H1 (cell line): Measurements from ENCODE around the gene ELOVL6. TPM values are rescaled to one million over a fixed set of nuclear protein-coding genes. Genes with fewer than 3 reads are reported as not detected.

ENCODE experiments used
- CTCF ChIA-PET: fragments of 300-600 bp; sonication (Branson Sonifier 250); formaldehyde crosslinking; loops from one replicate; lab custom pipeline; 2021; ENCODE audit not compliant: partially characterized antibody; lab: Charles Lee
- POLR2A ChIA-PET: fragments of 300-600 bp; sonication (Branson Sonifier 250); formaldehyde crosslinking; loops from one replicate; lab custom pipeline; 2021; ENCODE audit warnings: inconsistent platforms; ENCODE audit not compliant: partially characterized antibody; lab: Charles Lee
- DNase-seq, 2 experiments: peaks; one replicate each; pipeline versions ENCODE4 v3.0.0 to v3.0.0-alpha.2; 2010 to 2022; ENCODE audit warnings: low spot score in 2 of 2, low read depth in 1 of 2, mixed read lengths in 1 of 2
- FAIRE-seq: peaks from 2 replicates; lab custom pipeline; 2011; peaks lifted over from hg19 to GRCh38; lab: Jason Lieb, UNC
- H2AFZ ChIP-seq: 2 replicates; pipeline ENCODE4 v1.8.1; 2012; ENCODE audit warnings: low read length, inconsistent platforms
- H2AK5ac ChIP-seq: 2 replicates; pipeline ENCODE4 v1.6.1; 2013; ENCODE audit warnings: low read depth, low read length
- H2BK120ac ChIP-seq: replicated peaks from 2 replicates; pipeline ENCODE3; 2013; ENCODE audit warnings: low read depth, low read length, inconsistent platforms
- H2BK12ac ChIP-seq: 2 replicates; pipeline ENCODE4 v1.6.1; 2013; ENCODE audit warnings: low read depth, low read length
- H2BK15ac ChIP-seq: 2 replicates; pipeline ENCODE4 v1.6.1; 2013; ENCODE audit warnings: low read length
- H2BK20ac ChIP-seq: 2 replicates; pipeline ENCODE4 v1.6.1; 2013; ENCODE audit warnings: low read length
- H2BK5ac ChIP-seq: 2 replicates; pipeline ENCODE4 v1.6.1; 2013; ENCODE audit warnings: low read depth, low read length
- H3K14ac ChIP-seq: 2 replicates; pipeline ENCODE4 v1.6.1; 2013; ENCODE audit warnings: inconsistent platforms; ENCODE audit not compliant: insufficient read length
- H3K18ac ChIP-seq: 2 replicates; pipeline ENCODE4 v1.6.1; 2013; ENCODE audit warnings: low read length; ENCODE audit errors: extremely low read depth
- H3K23ac ChIP-seq: 2 replicates; pipeline ENCODE4 v1.6.1; 2013; ENCODE audit warnings: inconsistent platforms; ENCODE audit not compliant: insufficient read length
- H3K23me2 ChIP-seq: 2 replicates; pipeline ENCODE4 v1.6.1; 2013; ENCODE audit warnings: low read depth, low read length
- H3K27ac ChIP-seq: 2 replicates; pipeline ENCODE4 v1.6.1; 2011; ENCODE audit warnings: low read depth, low read length, inconsistent platforms
- H3K27me3 ChIP-seq, 4 experiments: replicated peaks in 1 of 4; 1 replicate in 1 of 4; 2 replicates in 3 of 4; pipeline versions ENCODE4 v1.6.1 to v1.8.1; 2011 to 2013; ENCODE audit warnings: low read length in 3 of 4, mild to moderate bottlenecking in 3 of 4, inconsistent platforms in 2 of 4, mixed read lengths in 2 of 4, moderate library complexity in 1 of 4; ENCODE audit not compliant: control insufficient read depth in 3 of 4, insufficient read depth in 3 of 4; ENCODE audit errors: extremely low read depth in 1 of 4
- H3K36me3 ChIP-seq, 4 experiments: 2 replicates each; pipeline versions ENCODE4 v1.6.1 to v1.8.1; 2011 to 2013; ENCODE audit warnings: mild to moderate bottlenecking in 4 of 4, low read length in 3 of 4, moderate library complexity in 2 of 4, control low read depth in 1 of 4, inconsistent platforms in 1 of 4; ENCODE audit not compliant: insufficient read depth in 4 of 4, control insufficient read depth in 2 of 4
- H3K4ac ChIP-seq: replicated peaks from 2 replicates; pipeline ENCODE3; 2013; ENCODE audit warnings: low read length, low read depth, mixed read lengths, inconsistent platforms; ENCODE audit not compliant: insufficient read length
- H3K4me1 ChIP-seq, 4 experiments: replicated peaks in 1 of 4; 1 replicate in 1 of 4; 2 replicates in 3 of 4; pipeline versions ENCODE4 v1.6.1 to v1.8.1; 2011 to 2013; ENCODE audit warnings: low read length in 3 of 4, inconsistent platforms in 2 of 4, mixed read lengths in 1 of 4; ENCODE audit not compliant: insufficient read depth in 4 of 4, control insufficient read depth in 3 of 4
- H3K4me2 ChIP-seq, 2 experiments: 2 replicates each; pipeline versions ENCODE4 v1.6.1 to v1.8.1; 2011 to 2013; ENCODE audit warnings: low read depth in 2 of 2, low read length in 2 of 2, control low read depth in 1 of 2, inconsistent platforms in 1 of 2, mild to moderate bottlenecking in 1 of 2; ENCODE audit not compliant: insufficient read depth in 1 of 2
- H3K4me3 ChIP-seq, 4 experiments: fragments of 200-600, 300-600 bp in 1 of 4; sonication (generic), shearing (Covaris generic), sonication (Bioruptor Twin) in 1 of 4; 2 replicates each; pipeline versions ENCODE4 v1.5.1 to v1.8.1; 2011 to 2016; ENCODE audit warnings: low read length in 4 of 4, low read depth in 3 of 4, control low read depth in 2 of 4, inconsistent platforms in 2 of 4, mild to moderate bottlenecking in 2 of 4, mixed read lengths in 1 of 4, moderate library complexity in 1 of 4; ENCODE audit not compliant: insufficient read depth in 2 of 4; ENCODE audit errors: extremely low read depth in 1 of 4
- H3K56ac ChIP-seq: replicated peaks from 2 replicates; pipeline ENCODE3; 2013; ENCODE audit warnings: low read depth, mild to moderate bottlenecking, mixed read lengths, low read length, inconsistent platforms; ENCODE audit not compliant: insufficient read length
- H3K79me1 ChIP-seq: 2 replicates; pipeline ENCODE4 v1.6.1; 2013; ENCODE audit warnings: low read depth, low read length, control low read depth
- H3K79me2 ChIP-seq, 2 experiments: 2 replicates each; pipeline versions ENCODE4 v1.6.1 to v1.8.1; 2012 to 2013; ENCODE audit warnings: low read length in 2 of 2, mild to moderate bottlenecking in 2 of 2, inconsistent platforms in 1 of 2; ENCODE audit not compliant: insufficient read depth in 2 of 2, control insufficient read depth in 1 of 2
- H3K9ac ChIP-seq, 4 experiments: replicated peaks in 1 of 4; 1 replicate in 1 of 4; 2 replicates in 3 of 4; pipeline versions ENCODE4 v1.6.1 to v1.8.1; 2011 to 2013; ENCODE audit warnings: low read depth in 3 of 4, low read length in 3 of 4, control low read depth in 2 of 4, mild to moderate bottlenecking in 2 of 4, moderate library complexity in 2 of 4, inconsistent platforms in 1 of 4; ENCODE audit errors: extremely low read depth in 1 of 4
- H3K9me3 ChIP-seq, 2 experiments: 2 replicates each; pipeline versions ENCODE4 v1.6.1 to v1.8.1; 2012 to 2013; ENCODE audit warnings: mild to moderate bottlenecking in 2 of 2, moderate library complexity in 2 of 2, control low read depth in 1 of 2, inconsistent platforms in 1 of 2, low read depth in 1 of 2, low read length in 1 of 2, mixed read lengths in 1 of 2; ENCODE audit not compliant: insufficient read depth in 2 of 2
- H4K20me1 ChIP-seq, 2 experiments: replicated peaks in 1 of 2; 2 replicates each; pipeline versions ENCODE3 to v1.8.1; 2011 to 2013; ENCODE audit warnings: inconsistent platforms in 2 of 2, low read length in 2 of 2, mild to moderate bottlenecking in 1 of 2; ENCODE audit not compliant: insufficient read depth in 2 of 2, control insufficient read depth in 1 of 2
- H4K5ac ChIP-seq: 2 replicates; pipeline ENCODE4 v1.6.1; 2013; ENCODE audit warnings: low read length, low read depth, mixed read lengths, inconsistent platforms; ENCODE audit not compliant: insufficient read length
- H4K8ac ChIP-seq: 2 replicates; pipeline ENCODE4 v1.8.0; 2013; ENCODE audit warnings: mild to moderate bottlenecking, moderate library complexity, low read length, inconsistent platforms; ENCODE audit not compliant: insufficient read depth; ENCODE audit errors: extremely low read depth
- H4K91ac ChIP-seq: replicated peaks from 2 replicates; pipeline ENCODE3; 2013; ENCODE audit warnings: low read length, mixed read lengths, inconsistent platforms; ENCODE audit not compliant: insufficient read length
- CEBPB ChIP-seq: IDR thresholded peaks from 2 replicates; pipeline ENCODE4 v1.6.1; 2012; ENCODE audit warnings: low read depth, low read length
- EZH2 ChIP-seq: fragments of 200-600 bp; sonication (generic); IDR thresholded peaks from 2 replicates; pipeline ENCODE4 v1.7.1; 2012; ENCODE audit warnings: low read depth, mild to moderate bottlenecking, moderate library complexity, low read length, inconsistent platforms; ENCODE audit not compliant: severe bottlenecking
- GABPA ChIP-seq: IDR thresholded peaks from 2 replicates; pipeline ENCODE4 v1.6.1; 2011; ENCODE audit warnings: mild to moderate bottlenecking, low read length, moderate library complexity, borderline replicate concordance; ENCODE audit not compliant: insufficient read depth
- KDM5A ChIP-seq: fragments of 200-600 bp; IDR thresholded peaks from 2 replicates; pipeline ENCODE4 v1.7.1; 2012; ENCODE audit warnings: mild to moderate bottlenecking, low read length, inconsistent platforms, mixed read lengths
- MAX ChIP-seq: IDR thresholded peaks from 2 replicates; pipeline ENCODE4 v1.6.1; 2012; ENCODE audit warnings: inconsistent platforms
- RAD21 ChIP-seq, 2 experiments: IDR thresholded peaks in 1 of 2; conservative IDR thresholded peaks in 1 of 2; 2 replicates each; pipeline ENCODE4 v1.6.1; 2011; ENCODE audit warnings: low read depth in 2 of 2, low read length in 2 of 2, improper control_type of control experiment in 1 of 2, inconsistent platforms in 1 of 2, mild to moderate bottlenecking in 1 of 2, moderate library complexity in 1 of 2
- RFX5 ChIP-seq: IDR thresholded peaks from 2 replicates; pipeline ENCODE4 v1.6.1; 2011; ENCODE audit warnings: low read depth, low read length, improper control_type of control experiment, borderline replicate concordance
- SIN3A ChIP-seq, 2 experiments: IDR thresholded peaks in 1 of 2; conservative IDR thresholded peaks in 1 of 2; 2 replicates each; pipeline ENCODE4 v1.6.1; 2011 to 2012; ENCODE audit warnings: low read length in 2 of 2, improper control_type of control experiment in 1 of 2, low read depth in 1 of 2, mild to moderate bottlenecking in 1 of 2
- SP1 ChIP-seq: IDR thresholded peaks from 2 replicates; pipeline ENCODE4 v1.6.1; 2011; ENCODE audit warnings: low read depth, low read length
- WGBS, 2 experiments: shearing (Covaris generic) in 1 of 2; methylation state at CpG; one replicate each; pipeline versions ENCODE4 v1.1.6 to v1.1.7; 2013 to 2015; ENCODE audit warnings: low lambda C conversion rate in 2 of 2, mixed read lengths in 2 of 2, inconsistent platforms in 1 of 2, low coverage in 1 of 2, missing lambda C conversion rate in 1 of 2; ENCODE audit not compliant: insufficient replicate concordance in 2 of 2, insufficient coverage in 1 of 2, insufficient read length in 1 of 2; ENCODE audit errors: extremely low coverage in 1 of 2, missing lambda C conversion rate in 1 of 2; 5-methylcytosine and 5-hydroxymethylcytosine counted together
- polyA plus RNA-seq, 7 experiments: library from polyadenylated mRNA; depleted of rRNA in 3 of 7; stranded (reverse) in 5 of 7; unstranded in 2 of 7; fragments of >200 nt in 5 of 7; fragments of 200-250 nt in 2 of 7; gene quantifications; 1 replicate in 5 of 7; 2 replicates in 1 of 7; 4 replicates in 1 of 7; pipeline versions ENCODE4 v1.2.1 to v1.2.3, GENCODE V29; 2011 to 2013; ENCODE audit warnings: missing spikeins in 2 of 7, mixed read lengths in 2 of 7
- total RNA-seq: library from RNA; stranded (reverse); fragmentation: NEBNext Ultra II Directional; extraction: Animal tissue kit (Norgen Biotek cat#: 25700); gene quantifications from 2 replicates; pipeline ENCODE4 v1.2.1, GENCODE V29; 2021

ELOVL6 gene
- total and polyA plus RNA-seq, 2 of the 8 experiments (the other 6 are each of a cell fraction or from before 2014, with no cell fraction given) = 27.8 to 86.6 TPM

DNA sequence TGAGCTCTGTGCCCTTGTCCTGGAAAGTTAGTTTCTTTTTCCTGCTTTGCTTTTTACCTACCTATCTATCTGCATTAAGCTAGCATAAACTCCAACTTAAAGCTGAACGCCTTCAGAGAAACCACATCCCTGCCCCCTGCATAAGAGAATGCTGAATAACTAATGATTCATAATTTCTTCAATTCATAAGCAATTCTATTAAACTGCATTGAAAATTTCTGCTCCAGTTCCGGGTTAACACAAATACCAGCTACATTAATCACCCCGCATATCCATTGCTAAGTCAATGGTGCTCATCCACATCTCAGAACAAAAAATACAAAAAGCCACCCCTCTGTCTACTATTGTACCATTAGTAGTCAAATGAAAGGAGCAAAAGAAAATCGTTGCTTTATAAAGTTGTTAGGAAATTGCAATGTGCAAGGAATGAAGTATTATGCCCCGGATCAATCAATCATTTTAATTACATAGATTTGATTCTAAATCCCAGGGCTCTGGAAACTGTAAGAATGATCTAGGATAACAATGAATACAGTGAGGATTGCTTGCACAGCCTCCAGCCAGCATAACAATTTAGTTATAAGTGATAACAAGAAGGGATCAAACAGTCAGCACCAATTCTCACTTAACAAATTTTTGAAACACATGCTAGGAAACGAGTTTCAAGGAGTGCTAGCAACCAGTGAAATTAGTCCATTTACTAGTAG lies 106.8 kb downstream of the ELOVL6 start:
- no peak overlapping the region for H4K91ac ChIP-seq
- H3K23ac ChIP-seq = no peak overlapping the region
- no peak overlapping the region for H3K14ac ChIP-seq
- H3K23me2 ChIP-seq = no peaks in the 10 kb centered on the region; the same call in 1 of the 2 replicates
- no peak overlapping the region for H3K9ac ChIP-seq
- H3K4me3 ChIP-seq = no peak overlapping the region
- 93% methylated on average over 6 of the region's 6 CpGs; no CpG with 5 or more reads in 1 of the 2 experiments for WGBS, 2 experiments
- FAIRE-seq = no peak
- H3K9me3 ChIP-seq = no peaks in the 10 kb centered on the region
- H3K79me2 ChIP-seq = peaks cover 0 to 28% of the 10 kb centered on the region in 2 experiments; a peak in 2 of 4 replicates
- H2BK12ac ChIP-seq = no peak overlapping the region
- H3K4ac ChIP-seq = no peak overlapping the region
- ChIA-PET CTCF (interaction anchor here (0.6 to 2.4 kb wide), 3 partner anchors 41 to 156 kb away, joined by 3 to 9 read pairs (median 5); no protein-coding TSS in a partner anchor), POLR2A (interaction anchor here (0.6 kb wide), 1 partner anchor 396 kb away, joined by 3 read pairs; no protein-coding TSS in a partner anchor)
- H3K18ac ChIP-seq = no peak overlapping the region
- DNase-seq = no peak
- no peak overlapping the region for H2BK20ac ChIP-seq
- H2BK15ac ChIP-seq = no peak overlapping the region
- H3K79me1 ChIP-seq = no peaks in the 10 kb centered on the region; the same call in none of the 2 replicates
- no peak overlapping the region for H2AK5ac ChIP-seq
- no peak overlapping the region for H2BK5ac ChIP-seq
- no peak overlapping the region for H4K5ac ChIP-seq
- H2AFZ ChIP-seq = no peak overlapping the region
- H3K36me3 ChIP-seq = no peaks in the 10 kb centered on the region; a peak in 2 of 8 replicates
- H2BK120ac ChIP-seq = no peak overlapping the region
- H3K4me2 ChIP-seq = no peak overlapping the region
- H4K8ac ChIP-seq = no peak overlapping the region
- H3K27ac ChIP-seq = no peak overlapping the region
- no peak overlapping the region for H3K56ac ChIP-seq
- H3K27me3 ChIP-seq = no peaks in the 10 kb centered on the region
- peaks cover 1 to 12% (median 4%) of the 10 kb centered on the region in 4 experiments; a peak in 3 of 7 replicates for H3K4me1 ChIP-seq
- H4K20me1 ChIP-seq = peaks cover 0 to 4% of the 10 kb centered on the region in 2 experiments
- TF ChIP-seq SIN3A (conservative IDR thresholded peaks at IDR 0.05 in 1 of 2, IDR thresholded peaks at IDR 0.05 in 1 of 2; ENCODE audit: low read depth in 1 of 2, low read length in 2 of 2) (no peak), RAD21 (IDR thresholded peaks at IDR 0.05 in 1 of 2, conservative IDR thresholded peaks at IDR 0.05 in 1 of 2; ENCODE audit: low read depth in 2 of 2, low read length in 2 of 2) (no peak), SP1 (no peak), KDM5A (no peak), MAX (no peak), GABPA (no peak), EZH2 (no peak), CEBPB (no peak), RFX5 (no peak)
